NB4 (cell line): ENCODE measurements around the gene TSPAN15.

Experiments used
- MYC ChIP-seq: IDR thresholded peaks from 2 replicates; pipeline ENCODE4 v1.6.1; 2011; ENCODE audit warnings: low read depth, low read length
- POLR2A ChIP-seq: IDR thresholded peaks from 2 replicates; pipeline ENCODE4 v1.6.1; 2011; ENCODE audit warnings: mild to moderate bottlenecking; ENCODE audit not compliant: insufficient read length; ENCODE audit errors: extremely low read depth
- TF ChIP-seq, protein P1 (sequence below): IDR thresholded peaks from one replicate; pipeline ENCODE4 v1.5.1; 2012; ENCODE audit warnings: low read depth, low read length

- TF ChIP-seq, protein P1, sequence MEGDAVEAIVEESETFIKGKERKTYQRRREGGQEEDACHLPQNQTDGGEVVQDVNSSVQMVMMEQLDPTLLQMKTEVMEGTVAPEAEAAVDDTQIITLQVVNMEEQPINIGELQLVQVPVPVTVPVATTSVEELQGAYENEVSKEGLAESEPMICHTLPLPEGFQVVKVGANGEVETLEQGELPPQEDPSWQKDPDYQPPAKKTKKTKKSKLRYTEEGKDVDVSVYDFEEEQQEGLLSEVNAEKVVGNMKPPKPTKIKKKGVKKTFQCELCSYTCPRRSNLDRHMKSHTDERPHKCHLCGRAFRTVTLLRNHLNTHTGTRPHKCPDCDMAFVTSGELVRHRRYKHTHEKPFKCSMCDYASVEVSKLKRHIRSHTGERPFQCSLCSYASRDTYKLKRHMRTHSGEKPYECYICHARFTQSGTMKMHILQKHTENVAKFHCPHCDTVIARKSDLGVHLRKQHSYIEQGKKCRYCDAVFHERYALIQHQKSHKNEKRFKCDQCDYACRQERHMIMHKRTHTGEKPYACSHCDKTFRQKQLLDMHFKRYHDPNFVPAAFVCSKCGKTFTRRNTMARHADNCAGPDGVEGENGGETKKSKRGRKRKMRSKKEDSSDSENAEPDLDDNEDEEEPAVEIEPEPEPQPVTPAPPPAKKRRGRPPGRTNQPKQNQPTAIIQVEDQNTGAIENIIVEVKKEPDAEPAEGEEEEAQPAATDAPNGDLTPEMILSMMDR = no peak
- TF ChIP-seq MYC (no peak), POLR2A (no peak)
These were observed 90.2 kb downstream of the TSPAN15 start for GRCh38 chr10:69541463-69541862.
